SJSA1 (cell line): ENCODE data around the gene EID3. TPM values are rescaled to one million over a fixed set of nuclear protein-coding genes. Genes with fewer than 3 reads are reported as not detected.

ENCODE experiments used
- DNase-seq, 2 experiments: peaks; one replicate each; pipeline ENCODE4 v3.0.0-alpha.2; 2015 to 2020; ENCODE audit warnings: low spot score in 2 of 2, low read depth in 1 of 2
- H3K27ac ChIP-seq: fragments of 250-450 bp; sonication (Bioruptor Pico); 2 replicates; pipeline ENCODE4 v1.5.1; 2020; ENCODE audit warnings: mild to moderate bottlenecking, moderate library complexity
- H3K27me3 ChIP-seq: fragments of 250-450 bp; sonication (Bioruptor Pico); replicated peaks from 2 replicates; pipeline ENCODE4 v1.5.1; 2020; ENCODE audit warnings: mild to moderate bottlenecking, moderate library complexity
- H3K36me3 ChIP-seq: fragments of 250-450 bp; sonication (Bioruptor Pico); 2 replicates; pipeline ENCODE4 v1.5.1; 2020; ENCODE audit warnings: mild to moderate bottlenecking
- H3K4me1 ChIP-seq: fragments of 250-450 bp; sonication (Bioruptor Pico); replicated peaks from 2 replicates; pipeline ENCODE4 v1.6.1; 2021; ENCODE audit warnings: mild to moderate bottlenecking
- H3K4me3 ChIP-seq: fragments of 250-450 bp; sonication (Bioruptor Pico); 2 replicates; pipeline ENCODE4 v1.5.1; 2020; ENCODE audit warnings: mild to moderate bottlenecking
- H3K9me3 ChIP-seq: fragments of 250-450 bp; sonication (Bioruptor Pico); replicated peaks from 2 replicates; pipeline ENCODE4 v1.5.1; 2020; ENCODE audit warnings: mild to moderate bottlenecking
- total RNA-seq: library from RNA; depleted of rRNA; stranded (reverse); fragments of >200 nt; shearing (Covaris generic); gene quantifications from 2 replicates; pipeline ENCODE4 v1.2.3, GENCODE V29; 2014

The EID3 gene
- total RNA-seq, 1 experiment from 2014 or later, result 2.1 TPM

DNA sequence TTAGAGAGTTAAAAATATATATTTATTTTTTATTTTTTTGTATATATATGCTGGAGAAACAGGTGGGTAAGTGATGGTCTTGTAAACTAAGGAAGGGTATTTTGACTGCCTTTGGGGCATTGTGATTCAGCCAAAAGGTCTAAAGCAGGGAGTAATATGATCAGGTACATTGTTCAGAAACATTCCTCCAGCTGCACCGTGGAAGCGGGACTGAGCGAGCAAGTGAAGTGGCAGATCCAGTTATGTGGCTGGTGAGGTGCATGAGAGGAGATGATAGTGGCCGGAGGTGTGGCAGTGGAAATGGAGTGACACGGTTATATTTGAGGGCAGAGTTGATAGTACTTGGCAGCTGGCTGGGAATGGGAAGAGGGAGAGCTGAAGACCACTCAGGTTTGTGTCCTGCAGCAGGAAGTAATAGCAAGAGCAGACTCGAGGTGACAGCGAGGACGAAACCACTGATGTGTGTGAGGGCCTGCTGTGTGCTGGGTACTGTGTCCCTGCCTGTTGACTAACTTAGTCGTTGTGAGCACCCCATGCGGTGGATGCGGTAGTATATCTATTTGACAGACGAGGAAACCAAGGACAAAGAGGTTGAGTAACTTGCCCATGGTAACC lies 39.2 kb downstream of the EID3 start:
- Histone ChIP-seq H3K27ac (no peak overlapping the region), H3K36me3 (peaks cover 91% of the 10 kb centered on the region), H3K27me3 (no peaks in the 10 kb centered on the region), H3K4me3 (no peak overlapping the region), H3K4me1 (no peaks in the 10 kb centered on the region), H3K9me3 (no peaks in the 10 kb centered on the region)
- DNase-seq, result no peak

DNA sequence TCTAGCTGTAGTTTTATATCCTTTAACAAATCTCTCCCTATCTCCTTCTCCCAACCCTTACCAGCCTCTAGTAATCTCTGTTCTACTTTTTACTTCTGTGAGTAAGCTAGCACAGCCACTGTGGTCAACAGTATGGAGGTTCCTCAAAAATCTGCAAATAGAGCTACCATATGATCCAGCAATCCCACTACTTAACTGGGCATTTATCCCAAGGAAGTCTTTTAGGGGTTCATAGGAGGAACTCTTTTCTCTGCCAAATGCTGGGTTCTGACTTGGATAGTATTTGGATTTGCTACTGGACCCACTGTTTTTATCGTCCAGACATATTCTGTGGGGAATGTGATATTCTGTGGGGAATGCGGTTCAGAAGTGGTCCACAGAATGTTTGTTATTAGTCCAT lies 41.1 kb downstream of the EID3 start:
- no peaks in the 10 kb centered on the region for H3K4me1 ChIP-seq
- no peaks in the 10 kb centered on the region for H3K9me3 ChIP-seq
- no peaks in the 10 kb centered on the region for H3K27me3 ChIP-seq
- peaks cover 91% of the 10 kb centered on the region for H3K36me3 ChIP-seq
- DNase-seq, result no peak
- H3K4me3 ChIP-seq, result no peak overlapping the region
- no peak overlapping the region for H3K27ac ChIP-seq

DNA sequence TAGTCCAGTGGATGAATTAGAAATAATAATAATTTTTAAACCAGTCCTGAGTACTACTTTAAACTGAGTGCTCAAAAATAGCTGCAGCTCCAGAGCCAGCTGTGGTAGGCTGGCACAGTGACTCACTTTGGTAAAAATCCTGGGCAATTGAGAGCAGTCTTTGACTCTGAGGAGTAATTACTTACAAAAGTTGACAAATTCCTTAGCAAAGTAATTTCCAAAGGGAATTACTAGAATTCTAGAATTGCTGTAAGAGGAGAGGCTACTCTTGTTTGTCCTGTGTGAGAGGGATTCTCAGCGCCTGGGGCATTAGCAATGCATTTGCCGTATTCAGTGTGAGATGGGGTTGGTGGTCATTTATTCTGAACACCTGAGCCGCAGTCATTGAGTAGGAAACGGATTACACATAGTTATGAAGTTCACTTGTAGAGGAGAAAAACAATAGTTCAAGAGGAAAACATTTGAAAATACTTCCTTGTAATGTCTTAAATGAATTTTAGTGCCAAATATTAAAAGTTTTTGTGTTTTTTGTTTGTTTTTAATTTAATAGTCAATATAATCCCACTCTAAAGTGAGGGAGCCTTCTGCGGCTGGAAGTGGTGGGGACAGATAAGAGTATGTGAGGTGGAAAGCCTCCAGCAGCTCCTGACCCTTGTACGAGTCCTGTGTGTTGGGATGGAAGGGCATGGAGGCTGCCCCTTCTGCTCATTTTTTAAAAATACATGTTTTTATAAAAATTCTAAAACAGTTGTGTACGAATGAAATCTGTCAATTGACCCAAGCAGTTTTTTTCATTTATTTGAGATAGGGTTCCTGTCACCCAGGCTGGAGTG lies 41.9 kb downstream of the EID3 start:
- no peak overlapping the region for H3K27ac ChIP-seq
- H3K27me3 ChIP-seq, result no peaks in the 10 kb centered on the region
- no peaks in the 10 kb centered on the region for H3K9me3 ChIP-seq
- DNase-seq, result no peak
- no peak overlapping the region for H3K4me3 ChIP-seq
- H3K4me1 ChIP-seq, result no peaks in the 10 kb centered on the region
- H3K36me3 ChIP-seq, result peaks cover 91% of the 10 kb centered on the region

DNA sequence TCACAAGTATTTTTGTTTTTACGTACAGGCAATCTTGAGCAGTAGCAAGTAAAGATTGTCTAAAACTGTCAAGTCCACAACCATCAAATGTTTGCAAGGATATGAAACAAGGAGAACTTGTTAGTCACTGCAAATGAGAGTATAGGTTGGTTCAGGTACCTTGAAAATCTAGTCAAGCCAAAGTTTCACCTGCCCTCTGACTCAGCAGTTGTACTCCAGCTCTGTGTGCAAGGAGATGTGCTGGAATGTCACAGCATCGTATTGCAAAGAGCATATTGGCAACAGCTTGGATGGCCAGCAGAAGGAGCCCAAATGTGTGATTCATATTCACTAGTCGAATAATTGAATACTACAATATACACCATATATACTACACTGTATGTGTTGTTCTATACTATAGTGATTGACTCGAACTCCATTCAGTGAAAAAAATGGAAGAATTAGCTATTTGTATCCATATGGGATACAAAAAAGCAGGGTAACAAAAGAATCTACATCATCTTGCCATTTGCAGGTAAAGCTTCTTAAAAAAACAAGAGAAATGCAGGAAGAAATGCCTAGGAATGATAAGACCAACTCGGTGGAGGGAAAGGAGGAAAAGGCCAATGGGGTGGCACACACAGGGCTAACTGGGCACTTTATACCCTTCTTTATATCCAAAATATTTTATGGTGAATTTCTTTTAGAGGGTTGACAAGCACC lies 44.0 kb downstream of the EID3 start:
- H3K27ac ChIP-seq, result no peak overlapping the region
- H3K9me3 ChIP-seq, result no peaks in the 10 kb centered on the region
- H3K4me1 ChIP-seq, result no peaks in the 10 kb centered on the region
- no peak for DNase-seq
- peaks cover 91% of the 10 kb centered on the region for H3K36me3 ChIP-seq
- no peaks in the 10 kb centered on the region for H3K27me3 ChIP-seq
- no peak overlapping the region for H3K4me3 ChIP-seq

DNA sequence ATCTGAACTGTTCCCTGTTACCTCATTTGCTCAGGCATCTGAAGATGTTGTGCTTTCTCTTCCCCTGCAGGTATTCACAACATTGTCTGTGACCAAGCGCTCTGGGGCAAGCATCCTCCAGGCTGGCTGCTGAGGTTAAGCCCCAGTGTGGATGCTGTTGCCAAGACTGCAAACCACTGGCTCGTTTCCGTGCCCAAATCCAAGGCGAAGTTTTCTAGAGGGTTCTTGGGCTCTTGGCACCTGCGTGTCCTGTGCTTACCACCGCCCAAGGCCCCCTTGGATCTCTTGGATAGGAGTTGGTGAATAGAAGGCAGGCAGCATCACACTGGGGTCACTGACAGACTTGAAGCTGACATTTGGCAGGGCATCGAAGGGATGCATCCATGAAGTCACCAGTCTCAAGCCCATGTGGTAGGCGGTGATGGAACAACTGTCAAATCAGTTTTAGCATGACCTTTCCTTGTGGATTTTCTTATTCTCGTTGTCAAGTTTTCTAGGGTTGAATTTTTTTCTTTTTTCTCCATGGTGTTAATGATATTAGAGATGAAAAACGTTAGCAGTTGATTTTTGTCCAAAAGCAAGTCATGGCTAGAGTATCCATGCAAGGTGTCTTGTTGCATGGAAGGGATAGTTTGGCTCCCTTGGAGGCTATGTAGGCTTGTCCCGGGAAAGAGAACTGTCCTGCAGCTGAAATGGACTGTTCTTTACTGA lies 44.9 kb downstream of the EID3 start:
- Histone ChIP-seq H3K27me3 (no peaks in the 10 kb centered on the region), H3K9me3 (no peaks in the 10 kb centered on the region), H3K4me1 (no peaks in the 10 kb centered on the region), H3K27ac (no peak overlapping the region), H3K36me3 (peaks cover 91% of the 10 kb centered on the region), H3K4me3 (no peak overlapping the region)
- DNase-seq, result no peak

DNA sequence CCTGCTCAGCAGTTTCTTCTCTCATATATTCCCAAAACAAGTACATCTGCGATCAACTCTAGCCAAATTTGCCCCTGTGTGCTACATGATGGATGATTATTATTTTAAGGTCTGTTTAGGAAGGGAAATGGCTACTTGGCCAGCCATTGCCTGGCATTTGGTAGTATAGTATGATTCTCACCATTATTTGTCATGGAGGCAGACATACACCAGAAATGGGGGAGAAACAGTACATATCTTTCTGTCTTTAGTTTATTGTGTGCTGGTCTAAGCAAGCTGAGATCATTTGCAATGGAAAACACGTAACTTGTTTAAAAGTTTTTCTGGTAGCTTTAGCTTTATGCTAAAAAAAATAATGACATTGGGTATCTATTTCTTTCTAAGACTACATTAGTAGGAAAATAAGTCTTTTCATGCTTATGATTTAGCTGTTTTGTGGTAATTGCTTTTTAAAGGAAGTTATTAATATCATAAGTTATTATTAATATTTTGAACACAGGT lies 45.5 kb downstream of the EID3 start:
- H3K4me3 ChIP-seq, result no peak overlapping the region
- no peaks in the 10 kb centered on the region for H3K4me1 ChIP-seq
- no peak overlapping the region for H3K27ac ChIP-seq
- peaks cover 90% of the 10 kb centered on the region for H3K36me3 ChIP-seq
- H3K27me3 ChIP-seq, result no peaks in the 10 kb centered on the region
- H3K9me3 ChIP-seq, result no peaks in the 10 kb centered on the region
- no peak for DNase-seq

DNA sequence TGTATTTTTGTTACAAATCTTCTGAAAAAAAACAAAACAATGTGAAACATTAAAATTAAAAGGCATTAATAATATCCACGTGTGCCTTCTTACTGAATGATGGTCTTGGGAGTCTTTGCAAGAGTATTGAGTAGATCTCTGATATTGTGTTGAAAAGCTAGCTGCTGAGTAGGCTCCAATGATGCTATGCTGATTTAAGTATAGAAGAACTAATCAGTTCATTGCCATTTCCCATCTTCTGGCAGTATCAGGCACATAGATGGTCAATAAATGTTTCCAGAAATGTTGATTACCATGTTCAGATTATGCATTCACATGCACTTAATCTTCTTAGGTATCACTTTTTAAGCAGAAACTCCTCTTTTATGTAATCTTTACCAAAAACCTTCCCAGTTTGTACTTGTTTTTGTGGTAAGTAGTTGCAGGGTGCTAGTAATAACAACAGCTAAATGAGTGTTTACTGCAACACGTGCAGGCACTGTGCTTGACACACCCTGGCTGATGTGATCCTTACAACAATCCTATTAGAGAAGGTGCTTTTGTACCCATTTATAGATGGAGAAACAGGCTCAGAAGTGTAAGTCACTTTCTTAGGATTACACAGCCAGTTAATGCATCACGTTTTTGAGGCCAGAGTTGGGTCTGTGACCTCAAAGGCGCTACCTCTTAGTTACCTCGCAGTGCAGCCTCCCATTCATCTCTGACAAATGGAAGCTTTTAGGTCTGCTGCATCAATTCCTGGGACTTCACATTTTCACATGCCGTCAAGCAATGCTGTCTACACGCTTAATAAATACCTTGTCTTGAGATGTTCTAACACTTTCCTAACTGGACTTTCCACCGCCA lies 46.9 kb downstream of the EID3 start:
- Histone ChIP-seq H3K27ac (no peak overlapping the region), H3K36me3 (peaks cover 90% of the 10 kb centered on the region), H3K4me1 (no peaks in the 10 kb centered on the region), H3K27me3 (no peaks in the 10 kb centered on the region), H3K4me3 (no peak overlapping the region), H3K9me3 (no peaks in the 10 kb centered on the region)
- DNase-seq, result no peak

DNA sequence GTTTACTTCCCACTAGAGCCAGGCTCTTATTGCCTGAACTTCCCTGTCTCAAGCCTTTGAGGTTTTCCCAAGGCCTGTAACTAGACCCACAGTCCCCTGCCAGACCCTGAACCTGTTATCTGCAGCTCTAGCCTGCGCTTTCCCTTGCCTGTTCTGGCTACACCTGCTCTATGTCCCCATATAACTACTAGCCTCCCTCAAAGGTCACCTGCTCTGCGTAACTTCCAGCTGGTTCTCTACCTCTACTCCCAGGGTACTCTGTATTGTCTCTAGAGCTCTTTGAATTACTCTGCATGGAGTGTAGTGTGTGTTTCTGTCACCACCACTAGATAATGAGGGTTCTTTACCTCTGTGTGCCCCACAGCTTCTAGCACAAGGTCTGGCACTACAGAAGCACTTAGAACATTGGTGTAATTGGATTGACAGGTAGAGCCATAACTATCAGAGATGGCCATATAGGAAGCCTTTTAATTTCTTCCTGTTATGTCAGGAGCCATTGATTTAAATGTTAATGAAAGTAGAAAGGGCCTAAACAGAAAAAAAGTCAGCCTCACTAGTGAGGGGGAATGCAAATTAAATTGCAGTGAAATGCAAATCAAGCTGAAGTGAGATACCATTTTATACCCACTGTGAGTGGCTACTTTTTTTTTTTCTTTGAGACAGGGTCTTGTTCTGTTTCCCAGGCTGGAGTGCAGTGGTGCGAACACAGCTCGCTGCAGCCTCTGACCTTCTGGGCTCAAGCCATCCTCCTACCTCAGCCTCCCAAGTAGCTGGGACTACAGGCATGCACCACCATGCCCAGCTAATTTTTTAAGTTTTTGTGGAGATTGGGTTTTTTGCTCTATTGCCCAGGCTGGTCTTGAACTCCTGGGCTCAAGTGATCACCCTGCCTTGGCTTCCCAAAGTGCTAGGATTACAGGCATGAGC lies 47.8 kb downstream of the EID3 start:
- DNase-seq, result no peak
- peaks cover 83% of the 10 kb centered on the region for H3K36me3 ChIP-seq
- H3K9me3 ChIP-seq, result no peaks in the 10 kb centered on the region
- H3K27ac ChIP-seq, result no peak overlapping the region
- no peaks in the 10 kb centered on the region for H3K27me3 ChIP-seq
- H3K4me1 ChIP-seq, result no peaks in the 10 kb centered on the region
- H3K4me3 ChIP-seq, result no peak overlapping the region

DNA sequence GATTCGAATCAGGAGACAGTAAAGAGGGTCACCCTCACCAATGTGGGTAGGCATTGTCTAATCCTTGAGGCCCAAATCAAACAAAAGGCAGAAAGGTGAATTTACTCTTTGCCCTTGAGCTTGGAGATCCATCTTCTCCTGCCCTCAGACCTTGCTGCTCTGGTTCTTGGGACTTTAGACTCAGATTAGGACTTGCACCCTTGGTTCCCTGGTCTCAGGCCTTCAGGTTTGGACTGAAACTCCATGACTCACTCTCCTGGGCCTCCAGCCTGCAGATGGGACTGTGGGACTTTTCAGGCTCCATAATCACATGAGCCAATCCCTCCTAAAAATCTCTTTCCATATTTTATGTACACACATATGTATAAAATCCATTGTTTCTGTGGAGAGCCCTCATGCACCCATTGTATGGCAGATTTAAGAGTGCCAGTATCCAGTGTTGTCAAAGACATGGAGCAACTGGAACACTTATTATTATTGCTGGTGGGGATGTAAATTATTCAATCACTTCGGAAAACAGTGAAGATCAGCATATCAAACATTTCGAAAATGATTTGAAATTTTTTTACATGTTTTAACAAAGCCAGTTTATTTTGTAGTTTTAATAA lies 48.7 kb downstream of the EID3 start:
- no peaks in the 10 kb centered on the region for H3K27me3 ChIP-seq
- H3K4me1 ChIP-seq, result no peaks in the 10 kb centered on the region
- H3K36me3 ChIP-seq, result peaks cover 76% of the 10 kb centered on the region
- no peaks in the 10 kb centered on the region for H3K9me3 ChIP-seq
- DNase-seq, result peak in 1 of 2 experiments; percentile 14
- no peak overlapping the region for H3K27ac ChIP-seq
- H3K4me3 ChIP-seq, result no peak overlapping the region

DNA sequence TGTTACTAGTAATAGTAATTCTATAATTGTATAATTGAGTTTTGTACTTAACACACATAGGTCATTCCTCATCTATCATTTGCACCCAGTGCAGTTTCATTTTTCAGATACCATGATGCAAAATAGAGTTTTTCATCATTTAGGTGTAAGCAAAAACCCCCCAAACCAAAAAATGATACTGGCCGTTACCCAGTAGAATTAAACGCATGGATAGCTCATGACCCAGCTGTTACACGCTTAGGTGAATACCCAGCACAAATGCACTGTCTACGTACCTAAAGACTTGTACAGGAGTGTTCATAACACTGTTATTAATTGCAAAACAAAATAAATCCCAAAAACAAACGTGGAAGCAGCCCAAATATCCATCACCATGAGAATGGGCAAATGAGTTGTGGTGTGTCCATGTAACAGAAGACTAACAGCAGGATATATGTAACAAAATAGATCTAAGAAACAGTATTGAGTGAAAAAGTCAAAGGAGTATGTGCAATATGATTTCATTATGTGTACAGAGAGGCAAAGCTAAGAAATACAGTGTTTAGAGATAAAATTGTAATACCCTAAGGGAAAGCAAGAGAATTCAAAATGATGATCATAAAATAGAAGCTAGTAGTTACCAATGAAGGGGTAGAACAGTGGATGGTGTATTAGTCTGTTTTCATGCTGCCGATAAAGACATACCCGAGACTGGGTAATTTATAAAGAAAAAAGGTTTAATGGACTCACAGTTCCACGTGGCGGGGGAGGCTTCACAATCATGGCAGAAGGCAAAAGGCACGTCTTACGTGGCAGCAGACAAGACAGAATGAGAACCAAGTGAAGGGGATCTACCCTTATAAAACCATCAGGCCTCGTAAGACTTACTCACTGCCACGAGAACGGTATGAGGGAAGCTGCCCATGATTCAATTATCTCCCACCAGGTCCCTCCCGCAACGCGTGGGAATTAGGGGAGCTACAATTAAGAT lies 49.8 kb downstream of the EID3 start:
- peak in 1 of 2 experiments; percentile 22 for DNase-seq
- no peaks in the 10 kb centered on the region for H3K4me1 ChIP-seq
- no peaks in the 10 kb centered on the region for H3K27me3 ChIP-seq
- H3K27ac ChIP-seq, result no peak overlapping the region
- no peaks in the 10 kb centered on the region for H3K9me3 ChIP-seq
- peaks cover 65% of the 10 kb centered on the region for H3K36me3 ChIP-seq
- no peak overlapping the region for H3K4me3 ChIP-seq
